ENCODE data around the gene RPS21.

The RPS21 gene

GRCh38 chr20:62398120-62398821, 11.4 kb downstream of the RPS21 start:
- Histone ChIP-seq H3F3A (ENCODE audit: low read depth) (no peaks in the 10 kb centered on the region), H4K20me1 (ENCODE audit: insufficient read depth, low read length, poor library complexity, severe bottlenecking) (no peaks in the 10 kb centered on the region), H3K4me2 (ENCODE audit: low read depth, low read length, poor library complexity, severe bottlenecking) (no peak overlapping the region), H2AFZ (ENCODE audit: low read length) (no peak overlapping the region), H3K36me3 (ENCODE audit: insufficient read depth, low read length) (peaks cover 4% of the 10 kb centered on the region; the same call in 1 of the 2 replicates), H3K79me2 (ENCODE audit: insufficient read depth, low read length) (no peaks in the 10 kb centered on the region), H3K9me2 (replicated peaks; ENCODE audit: low read depth, low read length) (no peaks in the 10 kb centered on the region), H3K4me1 (ENCODE audit: insufficient read depth, low read length, poor library complexity, severe bottlenecking) (no peaks in the 10 kb centered on the region), H3K9me3 (ENCODE audit: insufficient read depth, low read depth, low read length) (no peaks in the 10 kb centered on the region), H3K4me3 (ENCODE audit: low read length, poor library complexity, severe bottlenecking) (no peak overlapping the region), H3K27me3 (ENCODE audit: insufficient read depth, low read length, poor library complexity, severe bottlenecking) (no peaks in the 10 kb centered on the region), H3K9ac (ENCODE audit: low read depth, low read length, poor library complexity, severe bottlenecking) (no peak overlapping the region)
- TF ChIP-seq, protein P1, sequence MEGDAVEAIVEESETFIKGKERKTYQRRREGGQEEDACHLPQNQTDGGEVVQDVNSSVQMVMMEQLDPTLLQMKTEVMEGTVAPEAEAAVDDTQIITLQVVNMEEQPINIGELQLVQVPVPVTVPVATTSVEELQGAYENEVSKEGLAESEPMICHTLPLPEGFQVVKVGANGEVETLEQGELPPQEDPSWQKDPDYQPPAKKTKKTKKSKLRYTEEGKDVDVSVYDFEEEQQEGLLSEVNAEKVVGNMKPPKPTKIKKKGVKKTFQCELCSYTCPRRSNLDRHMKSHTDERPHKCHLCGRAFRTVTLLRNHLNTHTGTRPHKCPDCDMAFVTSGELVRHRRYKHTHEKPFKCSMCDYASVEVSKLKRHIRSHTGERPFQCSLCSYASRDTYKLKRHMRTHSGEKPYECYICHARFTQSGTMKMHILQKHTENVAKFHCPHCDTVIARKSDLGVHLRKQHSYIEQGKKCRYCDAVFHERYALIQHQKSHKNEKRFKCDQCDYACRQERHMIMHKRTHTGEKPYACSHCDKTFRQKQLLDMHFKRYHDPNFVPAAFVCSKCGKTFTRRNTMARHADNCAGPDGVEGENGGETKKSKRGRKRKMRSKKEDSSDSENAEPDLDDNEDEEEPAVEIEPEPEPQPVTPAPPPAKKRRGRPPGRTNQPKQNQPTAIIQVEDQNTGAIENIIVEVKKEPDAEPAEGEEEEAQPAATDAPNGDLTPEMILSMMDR (conservative IDR thresholded peaks at IDR 0.05; ENCODE audit: low read length): no peak
- no peak for TF ChIP-seq EZH2phosphoT487 (IDR thresholded peaks at IDR 0.05; ENCODE audit: borderline replicate concordance)

- peaks cover 7% of the 10 kb centered on the region for H4K20me1 ChIP-seq (ENCODE audit: insufficient read depth, low read length, poor library complexity, severe bottlenecking)
- no peak overlapping the region for H3K4me2 ChIP-seq (ENCODE audit: low read depth, low read length, poor library complexity, severe bottlenecking)
- H3K79me2 ChIP-seq (ENCODE audit: insufficient read depth, low read length): peaks cover 10% of the 10 kb centered on the region
- no peaks in the 10 kb centered on the region for H3K9me2 ChIP-seq (replicated peaks; ENCODE audit: low read depth, low read length)
- no peak overlapping the region for H3K4me3 ChIP-seq (ENCODE audit: low read length, poor library complexity, severe bottlenecking)
- no peak overlapping the region for H2AFZ ChIP-seq (ENCODE audit: low read length)
- TF ChIP-seq, protein P1 (conservative IDR thresholded peaks at IDR 0.05; ENCODE audit: low read length): no peak
- no peak for TF ChIP-seq EZH2phosphoT487 (IDR thresholded peaks at IDR 0.05; ENCODE audit: borderline replicate concordance)
- no peak overlapping the region for H3K9ac ChIP-seq (ENCODE audit: low read depth, low read length, poor library complexity, severe bottlenecking)
- H3K36me3 ChIP-seq (ENCODE audit: insufficient read depth, low read length): no peaks in the 10 kb centered on the region
- H3K27me3 ChIP-seq (ENCODE audit: insufficient read depth, low read length, poor library complexity, severe bottlenecking): no peaks in the 10 kb centered on the region
- H3K4me1 ChIP-seq (ENCODE audit: insufficient read depth, low read length, poor library complexity, severe bottlenecking): peaks cover 4% of the 10 kb centered on the region
- H3F3A ChIP-seq (ENCODE audit: low read depth): no peaks in the 10 kb centered on the region
- no peaks in the 10 kb centered on the region for H3K9me3 ChIP-seq (ENCODE audit: insufficient read depth, low read depth, low read length)
Measured at GRCh38 chr20:62400021-62400420, 13.1 kb downstream of the RPS21 start.

- H3K4me3 ChIP-seq (ENCODE audit: low read length, poor library complexity, severe bottlenecking): no peak overlapping the region
- H3K4me1 ChIP-seq (ENCODE audit: insufficient read depth, low read length, poor library complexity, severe bottlenecking): peaks cover 4% of the 10 kb centered on the region
- H4K20me1 ChIP-seq (ENCODE audit: insufficient read depth, low read length, poor library complexity, severe bottlenecking): peaks cover 11% of the 10 kb centered on the region
- no peak overlapping the region for H3K9ac ChIP-seq (ENCODE audit: low read depth, low read length, poor library complexity, severe bottlenecking)
- no peaks in the 10 kb centered on the region for H3F3A ChIP-seq (ENCODE audit: low read depth)
- no peaks in the 10 kb centered on the region for H3K9me3 ChIP-seq (ENCODE audit: insufficient read depth, low read depth, low read length)
- TF ChIP-seq EZH2phosphoT487 (IDR thresholded peaks at IDR 0.05; ENCODE audit: borderline replicate concordance): no peak
- TF ChIP-seq, protein P1 (conservative IDR thresholded peaks at IDR 0.05; ENCODE audit: low read length): no peak
- no peaks in the 10 kb centered on the region for H3K27me3 ChIP-seq (ENCODE audit: insufficient read depth, low read length, poor library complexity, severe bottlenecking)
- peaks cover 15% of the 10 kb centered on the region for H3K79me2 ChIP-seq (ENCODE audit: insufficient read depth, low read length)
- H3K9me2 ChIP-seq (replicated peaks; ENCODE audit: low read depth, low read length): no peaks in the 10 kb centered on the region
- no peaks in the 10 kb centered on the region for H3K36me3 ChIP-seq (ENCODE audit: insufficient read depth, low read length)
- H2AFZ ChIP-seq (ENCODE audit: low read length): no peak overlapping the region
- H3K4me2 ChIP-seq (ENCODE audit: low read depth, low read length, poor library complexity, severe bottlenecking): no peak overlapping the region
Measured at GRCh38 chr20:62400541-62400940, 13.6 kb downstream of the RPS21 start.

Measured in Loucy (cell line).